ENCODE data around the gene RASA2.
A peak's percentile ranks its signal among the peaks of the same experiment; 100 is the strongest.
"Not testable (repeated sequence)": the region's sequence is repeated elsewhere in the genome, so short reads cannot be mapped to it uniquely, and the experiment has no call there.

The RASA2 gene

GRCh38 chr3:141456301-141456625 lies 30.6 kb upstream of the RASA2 start:
- DNase-seq (ENCODE audit: low read depth in 1 of 2, low spot score in 1 of 2) = no peak

GRCh38 chr3:141457624-141458236 lies 29.1 kb upstream of the RASA2 start:
- no peak for DNase-seq (ENCODE audit: low read depth in 1 of 2, low spot score in 1 of 2)

- DNase-seq (ENCODE audit: low read depth in 1 of 2, low spot score in 1 of 2) = no peak
Measured at GRCh38 chr3:141459008-141459407, 27.8 kb upstream of the RASA2 start.

- DNase-seq (ENCODE audit: low read depth in 1 of 2, low spot score in 1 of 2) = peak; percentile 77 to 80
Measured at GRCh38 chr3:141460097-141460704, 26.6 kb upstream of the RASA2 start.

GRCh38 chr3:141462176-141462859 lies 24.5 kb upstream of the RASA2 start:
- no peak for DNase-seq (ENCODE audit: low read depth in 1 of 2, low spot score in 1 of 2)

GRCh38 chr3:141465221-141465620 lies 21.6 kb upstream of the RASA2 start:
- DNase-seq (ENCODE audit: low read depth in 1 of 2, low spot score in 1 of 2) = no peak

GRCh38 chr3:141466633-141467169 lies 20.1 kb upstream of the RASA2 start:
- DNase-seq (ENCODE audit: low read depth in 1 of 2, low spot score in 1 of 2) = no peak

- no peak for DNase-seq (ENCODE audit: low read depth in 1 of 2, low spot score in 1 of 2)
Measured at GRCh38 chr3:141469720-141470119, 17.1 kb upstream of the RASA2 start.

- no peak for DNase-seq (ENCODE audit: low read depth in 1 of 2, low spot score in 1 of 2)
Measured at GRCh38 chr3:141471160-141471559, 15.7 kb upstream of the RASA2 start.

GRCh38 chr3:141476033-141476432 lies 10.8 kb upstream of the RASA2 start:
- DNase-seq (ENCODE audit: low read depth in 1 of 2, low spot score in 1 of 2) = no peak

GRCh38 chr3:141477224-141477623 lies 9.6 kb upstream of the RASA2 start:
- DNase-seq (ENCODE audit: low read depth in 1 of 2, low spot score in 1 of 2) = no peak

- no peak for DNase-seq (ENCODE audit: low read depth in 1 of 2, low spot score in 1 of 2)
Measured at GRCh38 chr3:141478139-141478538, 8.7 kb upstream of the RASA2 start.

- not testable (repeated sequence) for DNase-seq (ENCODE audit: low read depth in 1 of 2, low spot score in 1 of 2)
Measured at GRCh38 chr3:141478840-141479239, 8.0 kb upstream of the RASA2 start.

GRCh38 chr3:141482245-141482922 lies 4.4 kb upstream of the RASA2 start:
- DNase-seq (ENCODE audit: low read depth in 1 of 2, low spot score in 1 of 2) = no peak

- no peak for DNase-seq (ENCODE audit: low read depth in 1 of 2, low spot score in 1 of 2)
Measured at GRCh38 chr3:141484701-141485287, 2.0 kb upstream of the RASA2 start.

- DNase-seq (ENCODE audit: low read depth in 1 of 2, low spot score in 1 of 2) = no peak
Measured at GRCh38 chr3:141485641-141486495, 959 bp upstream of the RASA2 start.

GRCh38 chr3:141486496-141486745 lies 406 bp upstream of the RASA2 start:
- no peak for DNase-seq (ENCODE audit: low read depth in 1 of 2, low spot score in 1 of 2)

- peak; percentile 75 to 76 for DNase-seq (ENCODE audit: low read depth in 1 of 2, low spot score in 1 of 2)
Measured at GRCh38 chr3:141487521-141488252, 860 bp downstream of the RASA2 start.

- no peak for DNase-seq (ENCODE audit: low read depth in 1 of 2, low spot score in 1 of 2)
Measured at GRCh38 chr3:141489203-141489602, 2.4 kb downstream of the RASA2 start.

GRCh38 chr3:141491081-141491480 lies 4.3 kb downstream of the RASA2 start:
- DNase-seq (ENCODE audit: low read depth in 1 of 2, low spot score in 1 of 2) = no peak
